Measurements from ENCODE around the gene PRKCE.

DNA sequence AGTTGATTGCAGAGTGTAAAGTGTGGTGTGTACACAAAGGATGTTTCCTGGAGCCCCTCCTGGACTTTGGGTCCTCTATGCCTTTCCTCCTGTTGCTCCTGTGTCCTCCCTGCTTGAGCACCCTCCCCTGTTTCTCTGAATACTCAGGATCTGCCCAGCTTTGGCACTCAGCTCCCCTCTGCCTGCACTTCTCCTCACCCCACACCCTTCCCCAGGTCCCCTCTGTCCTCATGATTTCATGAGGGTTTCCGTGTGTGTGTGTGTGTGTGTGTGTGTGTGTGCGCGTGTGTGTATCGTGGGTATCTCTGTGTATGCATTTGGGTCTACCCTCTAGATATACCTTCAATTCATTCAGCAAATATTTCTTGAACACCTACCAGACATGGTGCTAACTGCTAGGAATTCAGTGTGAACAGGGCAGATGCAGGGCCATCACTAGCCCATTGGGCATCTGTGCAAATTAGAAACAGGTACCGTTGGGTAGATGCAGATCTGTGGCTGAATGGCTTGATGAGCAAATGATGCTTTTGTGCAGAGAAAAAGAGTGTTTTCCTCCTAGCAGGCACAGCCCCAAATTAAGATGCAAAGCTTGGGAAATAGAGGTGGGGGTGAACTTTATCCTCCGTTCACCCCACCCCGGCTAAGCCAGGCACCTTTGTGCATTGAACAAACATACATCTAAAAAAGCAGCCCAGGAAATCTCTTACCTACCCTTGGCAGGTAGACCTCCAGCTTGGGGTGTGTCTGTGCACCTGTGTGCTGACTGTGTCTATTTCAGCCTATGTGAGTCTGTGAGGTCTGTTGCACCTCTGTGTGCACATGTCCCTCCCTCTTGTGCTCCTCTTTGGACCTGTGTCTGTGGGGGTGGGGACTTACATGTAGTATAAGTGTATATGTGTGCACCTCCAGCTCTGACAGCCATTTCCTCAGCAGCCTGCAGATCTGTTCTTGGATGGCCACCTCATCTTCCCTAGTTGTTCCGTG, 585.7 kb downstream of the PRKCE start:
- TF ChIP-seq BRCA1 (IDR thresholded peaks at IDR 0.05; ENCODE audit: low read depth, low read length) (no peak), TBP (IDR thresholded peaks at IDR 0.05; ENCODE audit: low read depth, low read length) (no peak), POLR2A (IDR thresholded peaks at IDR 0.05; ENCODE audit: control extremely low read depth in 1 of 2, low read depth in 2 of 2, low read length in 2 of 2) (no peak), CEBPB (IDR thresholded peaks at IDR 0.05; ENCODE audit: low read depth, low read length) (no peak), GABPA (IDR thresholded peaks at IDR 0.05; ENCODE audit: borderline replicate concordance, insufficient read depth, low read length) (no peak), EP300 (IDR thresholded peaks at IDR 0.05; ENCODE audit: borderline replicate concordance in 1 of 2, low read depth in 2 of 2, low read length in 2 of 2) (no peak), POLR2AphosphoS5 (IDR thresholded peaks at IDR 0.05; ENCODE audit: low read depth, low read length) (no peak)
- TF ChIP-seq, protein P1, sequence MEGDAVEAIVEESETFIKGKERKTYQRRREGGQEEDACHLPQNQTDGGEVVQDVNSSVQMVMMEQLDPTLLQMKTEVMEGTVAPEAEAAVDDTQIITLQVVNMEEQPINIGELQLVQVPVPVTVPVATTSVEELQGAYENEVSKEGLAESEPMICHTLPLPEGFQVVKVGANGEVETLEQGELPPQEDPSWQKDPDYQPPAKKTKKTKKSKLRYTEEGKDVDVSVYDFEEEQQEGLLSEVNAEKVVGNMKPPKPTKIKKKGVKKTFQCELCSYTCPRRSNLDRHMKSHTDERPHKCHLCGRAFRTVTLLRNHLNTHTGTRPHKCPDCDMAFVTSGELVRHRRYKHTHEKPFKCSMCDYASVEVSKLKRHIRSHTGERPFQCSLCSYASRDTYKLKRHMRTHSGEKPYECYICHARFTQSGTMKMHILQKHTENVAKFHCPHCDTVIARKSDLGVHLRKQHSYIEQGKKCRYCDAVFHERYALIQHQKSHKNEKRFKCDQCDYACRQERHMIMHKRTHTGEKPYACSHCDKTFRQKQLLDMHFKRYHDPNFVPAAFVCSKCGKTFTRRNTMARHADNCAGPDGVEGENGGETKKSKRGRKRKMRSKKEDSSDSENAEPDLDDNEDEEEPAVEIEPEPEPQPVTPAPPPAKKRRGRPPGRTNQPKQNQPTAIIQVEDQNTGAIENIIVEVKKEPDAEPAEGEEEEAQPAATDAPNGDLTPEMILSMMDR (IDR thresholded peaks at IDR 0.05; ENCODE audit: control extremely low read depth in 1 of 3, insufficient read depth in 1 of 3, low read depth in 1 of 3, low read length in 3 of 3) = no peak
